Measurements from ENCODE around the gene BIK.

GRCh38 chr22:43135565-43135964, 25.0 kb downstream of the BIK start:
- TF ChIP-seq CTCF (IDR thresholded peaks at IDR 0.05) (no peak), ZFX (IDR thresholded peaks at IDR 0.05; ENCODE audit: borderline replicate concordance) (no peak)
